ENCODE data around the gene CD8A.

Gene CD8A

DNA sequence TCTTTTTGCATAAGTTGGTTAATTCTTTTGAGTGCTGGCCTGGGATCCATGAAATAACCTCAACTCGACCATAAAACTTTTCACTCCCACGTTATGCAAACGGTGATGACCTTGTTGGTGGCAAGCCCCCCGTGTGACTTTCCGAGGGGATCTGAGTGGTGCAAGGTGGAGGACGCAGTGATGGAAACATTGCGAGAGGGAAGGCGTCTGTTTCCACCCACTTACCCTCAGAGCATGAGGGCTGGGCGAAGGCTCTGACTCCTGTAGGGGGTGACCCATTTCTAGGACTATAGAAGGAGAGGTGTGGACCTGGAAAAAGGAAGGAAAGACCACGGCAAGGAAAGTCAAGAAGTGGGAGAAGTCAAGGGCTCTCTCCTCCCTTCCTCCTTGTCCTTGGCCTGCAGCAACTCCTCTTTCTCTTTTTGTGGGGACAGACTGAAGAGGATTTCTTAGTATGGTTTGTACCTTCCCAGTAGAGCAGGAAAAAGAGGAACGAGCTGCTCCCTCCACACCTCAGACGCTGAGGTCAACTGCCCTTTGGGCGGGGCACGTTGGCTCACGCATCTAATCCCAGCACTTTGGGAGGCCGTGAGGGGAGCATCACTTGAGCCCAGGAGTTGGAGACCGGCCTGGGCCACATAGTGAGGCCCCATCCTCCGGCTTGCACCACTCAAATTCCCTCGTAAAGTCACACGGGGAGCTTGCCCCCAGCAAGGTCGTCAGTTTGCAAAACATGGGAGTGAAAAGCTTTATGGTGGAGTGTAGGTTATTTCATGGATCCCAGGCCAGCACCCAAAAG lies 15.5 kb upstream of the CD8A start:
- H3K27ac ChIP-seq, result peak overlapping the region; percentile 90
- TF ChIP-seq, protein P1, sequence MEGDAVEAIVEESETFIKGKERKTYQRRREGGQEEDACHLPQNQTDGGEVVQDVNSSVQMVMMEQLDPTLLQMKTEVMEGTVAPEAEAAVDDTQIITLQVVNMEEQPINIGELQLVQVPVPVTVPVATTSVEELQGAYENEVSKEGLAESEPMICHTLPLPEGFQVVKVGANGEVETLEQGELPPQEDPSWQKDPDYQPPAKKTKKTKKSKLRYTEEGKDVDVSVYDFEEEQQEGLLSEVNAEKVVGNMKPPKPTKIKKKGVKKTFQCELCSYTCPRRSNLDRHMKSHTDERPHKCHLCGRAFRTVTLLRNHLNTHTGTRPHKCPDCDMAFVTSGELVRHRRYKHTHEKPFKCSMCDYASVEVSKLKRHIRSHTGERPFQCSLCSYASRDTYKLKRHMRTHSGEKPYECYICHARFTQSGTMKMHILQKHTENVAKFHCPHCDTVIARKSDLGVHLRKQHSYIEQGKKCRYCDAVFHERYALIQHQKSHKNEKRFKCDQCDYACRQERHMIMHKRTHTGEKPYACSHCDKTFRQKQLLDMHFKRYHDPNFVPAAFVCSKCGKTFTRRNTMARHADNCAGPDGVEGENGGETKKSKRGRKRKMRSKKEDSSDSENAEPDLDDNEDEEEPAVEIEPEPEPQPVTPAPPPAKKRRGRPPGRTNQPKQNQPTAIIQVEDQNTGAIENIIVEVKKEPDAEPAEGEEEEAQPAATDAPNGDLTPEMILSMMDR (conservative IDR thresholded peaks at IDR 0.05), result no peak

DNA sequence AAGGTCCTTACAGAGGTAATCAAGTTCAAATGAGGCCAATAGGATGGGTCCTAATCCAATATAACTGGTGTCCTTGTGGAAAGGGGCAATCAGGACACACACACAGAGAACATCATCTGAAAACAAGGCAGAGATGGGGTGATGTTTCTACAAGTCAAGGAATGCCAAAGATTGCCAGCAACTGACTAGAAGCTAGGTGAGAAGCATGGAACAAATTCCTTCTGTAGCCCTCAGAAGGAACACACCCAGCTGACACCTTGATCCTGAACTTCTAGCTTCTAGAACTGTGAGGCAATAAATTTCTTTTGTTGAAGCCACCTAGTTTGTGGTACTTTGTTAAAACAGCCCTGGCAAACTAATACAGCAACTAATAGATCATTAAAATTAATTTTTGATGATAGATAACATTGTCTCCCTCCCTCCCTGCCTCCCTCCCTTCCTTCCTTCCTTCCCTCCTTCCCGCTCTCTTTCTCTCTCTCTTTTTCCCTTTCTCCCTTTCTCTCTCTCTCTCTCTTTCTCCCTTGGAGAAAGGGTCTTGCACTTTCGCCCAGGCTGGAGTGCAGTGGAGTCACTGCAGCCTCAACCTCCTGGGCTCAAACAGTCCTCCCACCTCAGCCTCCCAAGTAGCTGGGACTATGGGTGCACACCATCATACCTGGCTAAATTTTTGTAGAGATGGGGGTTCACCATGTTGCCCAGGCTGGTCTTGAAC lies 10.3 kb upstream of the CD8A start:
- TF ChIP-seq, protein P1 (conservative IDR thresholded peaks at IDR 0.05), result no peak
- H3K27ac ChIP-seq, result no peak overlapping the region

DNA sequence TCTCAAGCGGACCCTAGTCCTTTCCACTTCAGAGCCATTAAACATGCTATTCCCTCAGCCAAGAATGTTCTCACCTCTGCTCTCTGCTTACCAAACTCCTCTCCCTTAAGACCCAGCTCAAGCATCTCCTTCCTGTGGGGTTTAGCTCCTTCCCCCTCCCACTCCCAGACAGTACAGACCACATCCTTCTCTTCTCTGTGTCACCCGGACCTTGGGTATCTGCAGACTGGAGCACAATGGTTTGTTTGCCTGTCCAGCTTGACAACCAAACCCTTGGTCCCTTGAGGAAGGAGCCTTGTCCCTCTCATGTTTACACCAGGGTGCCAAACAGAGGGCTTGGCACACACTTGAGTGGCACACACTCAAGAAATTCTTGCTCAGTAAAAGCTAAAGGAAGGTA lies 4.1 kb upstream of the CD8A start:
- no peak overlapping the region for H3K27ac ChIP-seq
- TF ChIP-seq, protein P1 (conservative IDR thresholded peaks at IDR 0.05), result no peak

DNA sequence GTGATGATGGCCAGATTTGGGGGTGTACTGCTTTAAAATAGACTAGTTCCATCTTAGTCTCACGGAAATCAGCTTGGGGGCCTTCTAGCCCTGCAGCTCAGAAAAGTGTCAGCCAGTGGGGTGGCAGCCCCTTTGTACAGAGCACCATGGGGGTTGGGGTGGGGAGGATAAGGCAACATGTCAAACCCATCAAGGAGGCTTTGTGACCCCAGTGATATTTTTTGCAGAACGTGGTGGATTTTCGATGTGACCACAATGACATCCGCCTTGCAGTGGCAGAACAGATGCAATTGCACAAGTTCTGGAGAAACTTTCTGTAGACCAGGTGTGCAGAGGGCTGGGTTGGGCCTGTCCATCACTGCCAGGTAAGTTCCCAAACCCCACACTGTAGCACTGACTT lies 3.0 kb upstream of the CD8A start:
- H3K27ac ChIP-seq, result no peak overlapping the region
- TF ChIP-seq, protein P1 (conservative IDR thresholded peaks at IDR 0.05), result no peak

GRCh38 chr2:86791573-86791972 lies 860 bp upstream of the CD8A start:
- H3K27ac ChIP-seq, result no peak overlapping the region
- TF ChIP-seq, protein P1 (conservative IDR thresholded peaks at IDR 0.05), result no peak

DNA sequence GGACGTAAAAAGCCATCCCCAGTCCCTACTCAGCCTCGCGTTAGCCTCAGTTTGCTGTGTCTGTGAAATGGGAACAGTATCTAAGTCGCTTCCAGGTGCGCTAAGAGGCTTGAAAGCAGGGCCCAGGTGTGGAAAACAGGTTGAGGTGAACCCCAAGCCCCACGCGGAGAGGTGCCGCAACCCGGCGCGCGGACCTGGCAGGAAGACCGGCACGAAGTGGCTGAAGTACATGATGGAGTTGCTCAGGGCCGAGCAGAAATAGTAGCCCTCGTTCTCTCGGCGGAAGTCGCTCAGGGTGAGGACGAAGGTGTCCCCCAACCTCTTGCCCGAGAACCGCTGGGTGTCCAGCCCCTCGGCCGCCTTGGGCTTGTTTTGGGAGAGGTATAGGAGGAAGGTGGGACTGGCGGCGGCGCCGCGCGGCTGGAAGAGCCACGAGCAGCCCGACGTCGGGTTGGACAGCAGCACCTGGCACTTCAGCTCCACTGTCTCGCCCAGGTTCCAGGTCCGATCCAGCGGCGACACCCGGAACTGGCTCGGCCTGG lies 508 bp downstream of the CD8A start:
- TF ChIP-seq, protein P1 (conservative IDR thresholded peaks at IDR 0.05), result no peak
- H3K27ac ChIP-seq, result no peak overlapping the region

DNA sequence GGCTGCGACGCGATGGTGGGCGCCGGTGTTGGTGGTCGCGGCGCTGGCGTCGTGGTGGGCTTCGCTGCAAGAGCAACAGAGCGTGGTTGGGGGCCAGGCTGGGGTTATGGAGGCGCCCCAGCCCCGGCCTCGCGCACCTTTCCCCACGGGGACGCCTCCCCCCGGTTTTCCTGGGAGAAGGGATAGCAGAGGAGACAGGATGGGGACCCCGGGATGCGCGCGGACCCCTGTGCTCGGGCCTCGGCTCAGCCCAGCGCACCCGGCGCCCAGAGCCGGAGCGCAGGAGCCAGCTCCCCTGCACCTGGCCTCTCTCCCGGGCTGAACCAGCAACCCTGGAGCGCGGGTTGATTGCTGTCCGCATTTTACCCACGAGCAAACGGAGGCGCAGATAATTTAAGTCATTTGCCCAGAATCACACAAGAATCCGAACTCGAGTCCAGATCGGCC lies 1.0 kb downstream of the CD8A start:
- TF ChIP-seq, protein P1 (conservative IDR thresholded peaks at IDR 0.05), result no peak
- H3K27ac ChIP-seq, result no peak overlapping the region
